GM19395 (cell line): ENCODE measurements around the gene PBX4.
"Not testable (repeated sequence)": the region's sequence is repeated elsewhere in the genome, so short reads cannot be mapped to it uniquely, and the experiment has no call there.

Source experiments
- ATAC-seq: cut with Tn5 transposase; IDR thresholded peaks from one replicate; pipeline ENCODE4 v1.9.1; 2021; ENCODE audit warnings: mild to moderate bottlenecking, moderate library complexity; ENCODE audit not compliant: unreplicated experiment

Gene PBX4, protein sequence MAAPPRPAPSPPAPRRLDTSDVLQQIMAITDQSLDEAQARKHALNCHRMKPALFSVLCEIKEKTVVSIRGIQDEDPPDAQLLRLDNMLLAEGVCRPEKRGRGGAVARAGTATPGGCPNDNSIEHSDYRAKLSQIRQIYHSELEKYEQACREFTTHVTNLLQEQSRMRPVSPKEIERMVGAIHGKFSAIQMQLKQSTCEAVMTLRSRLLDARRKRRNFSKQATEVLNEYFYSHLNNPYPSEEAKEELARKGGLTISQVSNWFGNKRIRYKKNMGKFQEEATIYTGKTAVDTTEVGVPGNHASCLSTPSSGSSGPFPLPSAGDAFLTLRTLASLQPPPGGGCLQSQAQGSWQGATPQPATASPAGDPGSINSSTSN

DNA sequence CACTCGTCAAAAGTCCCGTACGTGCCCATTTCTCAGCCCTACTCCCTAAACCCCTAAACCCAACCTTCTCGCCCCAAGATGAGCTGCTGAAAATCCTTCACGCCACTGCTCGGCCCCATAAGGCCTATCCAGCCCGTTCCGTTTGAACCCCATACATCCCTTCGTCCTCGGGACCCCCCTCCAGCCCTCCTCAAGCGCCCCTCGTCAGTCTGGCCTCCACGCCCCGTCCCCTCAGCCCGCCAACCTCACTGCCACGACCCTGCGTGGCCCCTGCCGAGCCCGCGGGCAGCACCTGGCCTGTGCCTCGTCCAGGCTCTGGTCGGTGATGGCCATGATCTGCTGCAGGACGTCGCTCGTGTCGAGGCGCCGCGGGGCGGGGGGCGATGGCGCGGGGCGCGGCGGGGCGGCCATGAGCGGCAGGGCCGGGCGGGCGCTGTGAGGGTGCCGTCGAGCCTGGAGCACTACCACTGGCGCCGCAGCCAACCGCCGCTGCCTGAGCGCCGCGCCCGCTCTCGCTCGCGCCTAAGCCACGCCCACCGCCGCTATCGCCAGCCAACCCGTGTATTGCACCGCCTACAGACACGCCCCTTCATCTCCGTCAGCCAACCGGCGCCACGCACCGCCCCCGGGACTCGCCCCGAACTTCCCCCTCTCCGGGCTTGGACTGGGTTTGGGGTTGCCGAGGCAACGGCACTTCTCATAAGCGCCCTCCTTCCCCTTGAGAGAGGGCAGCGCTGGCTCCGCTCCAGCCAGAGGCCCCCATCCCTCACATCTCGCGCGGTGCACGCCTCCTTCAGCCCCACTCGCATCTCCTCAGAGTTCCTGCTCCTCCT lies at the start of gene PBX4:
Gene PBX4, minus strand, starts transcription at position 469 of the 833 bp plus-strand sequence. Its CDS starts 58 bp downstream, at position 411.
- peak; percentile 91 for ATAC-seq

DNA sequence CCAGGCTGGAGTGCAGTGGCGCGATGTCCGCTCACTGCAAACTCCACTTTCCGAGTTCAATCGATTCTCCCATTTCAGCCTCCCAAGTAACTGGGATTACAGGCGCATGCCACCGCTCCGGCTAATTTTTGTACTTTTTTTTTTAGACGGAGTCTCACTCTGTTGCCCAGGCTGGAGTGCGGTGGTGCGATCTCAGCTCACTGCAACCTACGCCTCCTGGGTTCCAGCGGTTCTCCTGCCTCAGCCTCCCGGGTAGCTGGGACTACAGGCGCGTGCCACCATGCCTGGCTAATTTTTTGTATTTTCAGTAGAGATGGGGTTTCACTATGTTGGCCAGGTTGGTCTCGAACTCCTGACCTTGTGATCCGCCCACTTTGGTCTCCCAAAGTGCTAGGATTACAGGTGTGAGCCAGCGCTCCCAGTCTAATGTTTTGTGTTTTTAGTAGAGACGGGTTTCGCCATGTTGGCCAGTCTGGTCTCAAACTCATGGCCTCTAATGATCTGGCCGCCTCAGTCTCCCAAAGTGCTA lies 47.0 kb upstream of the PBX4 start:
- not testable (repeated sequence) for ATAC-seq

DNA sequence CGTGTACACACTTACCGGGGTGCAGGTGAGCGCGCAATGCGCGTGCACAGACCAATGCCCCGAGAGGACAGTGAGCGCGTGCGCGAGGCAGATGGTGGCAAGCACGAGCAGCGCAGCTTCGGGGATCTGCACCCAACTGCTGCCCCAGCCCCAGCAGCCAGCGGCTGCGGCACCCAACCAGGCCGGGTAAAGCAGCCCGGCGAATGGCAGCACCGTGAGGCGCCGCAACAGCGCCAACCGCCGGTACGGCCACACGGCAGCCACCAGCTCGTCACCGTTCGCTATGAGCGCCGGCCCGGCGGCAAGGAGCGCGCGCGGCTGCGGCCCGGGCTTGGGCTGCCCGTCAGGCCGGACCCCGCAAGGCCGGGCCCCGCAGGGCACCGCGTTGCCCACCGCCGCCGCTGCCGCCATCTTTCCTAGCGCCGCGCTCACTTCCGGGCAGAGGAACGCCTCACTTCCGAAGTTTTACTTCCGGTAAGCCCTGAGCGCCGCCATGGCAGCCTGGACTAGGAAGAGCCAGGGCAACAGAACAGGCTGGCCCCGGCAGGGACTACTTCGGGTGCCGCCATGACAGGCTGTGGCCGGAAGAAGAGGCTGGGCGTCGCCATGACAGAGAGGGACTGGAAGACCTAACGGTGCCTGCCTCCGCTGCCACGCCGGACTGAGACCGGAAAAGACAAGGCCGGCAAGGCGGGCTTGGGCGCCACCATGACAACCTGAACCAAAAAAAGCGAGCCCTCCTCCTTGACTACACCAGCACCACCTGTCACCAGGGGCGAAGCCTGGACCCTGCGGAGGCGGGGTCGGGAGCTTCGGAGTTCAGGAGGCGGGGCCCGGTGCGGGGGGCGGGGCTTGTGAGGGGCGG lies 45.0 kb upstream of the PBX4 start, which contains the start of gene ATP13A1:
Gene ATP13A1, minus strand, starts transcription at position 421 of the 865 bp plus-strand sequence. Its CDS starts 10 bp downstream, at position 411.
- ATAC-seq = peak; percentile 70

DNA sequence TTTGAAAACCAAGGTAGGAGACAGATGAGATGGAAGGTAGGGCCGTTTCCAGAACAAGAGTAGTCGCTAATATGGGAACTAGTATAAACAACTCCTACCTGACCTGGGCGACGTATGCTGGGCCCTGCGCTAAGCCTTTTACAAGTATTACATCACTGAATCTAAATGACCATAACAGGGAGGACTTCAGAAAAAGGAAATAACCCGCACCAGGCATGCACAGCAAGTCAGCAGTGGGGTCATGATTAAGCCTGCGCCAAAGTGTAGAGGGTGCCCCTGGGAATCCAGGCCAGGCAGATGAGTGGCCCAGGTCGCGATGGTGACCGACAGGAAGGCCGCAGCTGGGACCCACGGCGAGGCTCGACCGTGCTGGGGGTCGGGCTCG lies 44.4 kb upstream of the PBX4 start:
- ATAC-seq = peak; percentile 1

DNA sequence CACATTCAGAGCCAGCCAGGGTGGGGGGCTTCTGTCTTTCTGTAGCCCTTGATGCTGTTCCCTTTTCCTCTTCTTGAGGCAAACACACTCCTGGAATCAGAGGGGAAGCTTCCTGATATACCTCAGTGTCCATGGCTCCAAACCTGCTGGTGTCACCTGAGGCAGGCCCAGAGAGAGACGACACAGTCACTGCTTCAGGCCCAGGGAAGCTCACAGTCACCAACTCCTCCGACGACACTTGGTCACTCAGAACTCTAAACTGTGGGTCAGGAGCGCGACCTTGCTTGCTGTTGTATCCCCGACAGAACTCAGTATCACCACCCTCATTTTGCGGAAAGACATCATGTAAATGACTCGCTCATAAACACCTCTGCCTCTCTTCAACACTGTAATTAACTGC lies 43.9 kb upstream of the PBX4 start:
- no peak for ATAC-seq

DNA sequence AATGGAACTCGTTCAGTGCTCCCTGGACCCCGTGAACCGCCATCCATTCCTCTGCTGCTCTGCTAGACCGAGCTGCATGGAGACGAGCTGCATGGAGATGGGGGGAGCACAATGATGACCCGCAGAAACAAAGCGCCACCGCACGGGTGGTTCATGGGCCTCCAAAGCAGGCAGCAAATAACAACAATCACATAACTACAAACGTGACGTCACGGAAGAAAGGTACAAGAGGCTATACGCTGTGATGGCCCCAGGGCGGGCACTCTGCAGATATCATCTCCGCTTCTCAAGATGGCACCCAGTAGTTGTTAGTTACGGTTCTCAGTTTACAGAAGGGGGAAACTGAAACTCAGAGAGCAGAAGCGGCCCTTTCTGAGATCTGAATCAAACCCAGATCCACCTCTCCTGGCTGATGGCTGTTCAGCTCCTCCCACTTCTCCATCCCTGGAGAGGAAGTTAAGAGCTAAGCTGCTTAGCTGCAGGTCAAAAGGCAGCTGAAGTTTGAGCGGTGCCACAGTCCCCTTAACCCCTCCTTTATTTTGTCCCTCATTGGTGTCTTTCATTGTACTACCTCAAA lies 43.3 kb upstream of the PBX4 start:
- ATAC-seq = peak; percentile 51

DNA sequence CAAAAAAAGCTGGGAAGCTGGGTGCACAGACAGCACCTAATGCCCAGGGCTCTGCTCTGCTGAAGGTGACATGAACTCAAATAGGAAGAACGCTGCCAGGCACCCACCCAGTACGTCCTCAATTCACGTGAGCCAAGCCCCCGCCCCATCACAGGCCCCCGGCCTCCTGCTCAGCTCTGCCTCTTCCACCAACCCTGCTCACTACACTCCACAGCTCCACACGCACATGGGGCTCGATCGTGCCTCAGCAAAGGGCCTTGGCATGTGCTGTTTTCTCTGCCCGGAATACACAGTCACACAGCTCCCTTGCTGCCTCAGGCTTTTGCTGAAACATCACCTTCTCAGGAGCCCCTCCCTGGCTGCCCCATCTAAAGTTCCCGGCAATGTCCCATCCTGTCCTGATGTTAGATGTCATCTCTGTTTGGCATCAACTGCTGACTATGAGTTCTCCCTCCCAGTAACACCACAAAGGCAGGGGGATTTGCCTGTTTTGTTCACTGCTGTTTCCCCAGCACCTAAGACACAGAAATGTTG lies 42.7 kb upstream of the PBX4 start:
- no peak for ATAC-seq

DNA sequence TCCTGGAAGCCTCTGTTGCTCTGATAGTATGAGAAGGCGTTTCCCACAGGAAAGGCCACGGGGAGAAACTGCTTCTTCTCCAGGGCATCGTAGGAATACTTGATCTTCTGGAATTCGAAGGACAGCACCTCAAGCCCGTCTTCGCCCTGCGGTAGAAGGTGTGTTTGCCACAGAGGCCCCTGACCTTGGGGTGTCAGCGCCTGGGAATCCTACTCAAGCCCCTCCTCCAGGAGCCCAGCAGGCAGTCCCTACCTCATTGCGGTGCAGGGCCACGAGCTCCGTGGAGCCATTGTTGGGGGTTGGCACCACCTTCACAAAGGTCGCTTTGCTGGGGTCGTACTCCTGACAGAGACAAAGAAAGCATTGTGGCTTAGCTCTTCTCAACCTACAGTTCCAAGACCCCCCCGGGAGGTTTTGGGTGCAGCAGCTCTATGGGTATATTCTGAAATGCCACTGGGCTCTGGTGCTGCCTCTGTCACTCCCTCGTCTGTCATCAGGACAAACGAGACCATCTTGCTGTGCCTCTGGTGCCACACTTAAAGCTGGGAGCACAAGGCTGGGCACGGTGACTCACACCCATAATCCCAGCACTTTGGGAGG lies 41.3 kb upstream of the PBX4 start:
- no peak for ATAC-seq

DNA sequence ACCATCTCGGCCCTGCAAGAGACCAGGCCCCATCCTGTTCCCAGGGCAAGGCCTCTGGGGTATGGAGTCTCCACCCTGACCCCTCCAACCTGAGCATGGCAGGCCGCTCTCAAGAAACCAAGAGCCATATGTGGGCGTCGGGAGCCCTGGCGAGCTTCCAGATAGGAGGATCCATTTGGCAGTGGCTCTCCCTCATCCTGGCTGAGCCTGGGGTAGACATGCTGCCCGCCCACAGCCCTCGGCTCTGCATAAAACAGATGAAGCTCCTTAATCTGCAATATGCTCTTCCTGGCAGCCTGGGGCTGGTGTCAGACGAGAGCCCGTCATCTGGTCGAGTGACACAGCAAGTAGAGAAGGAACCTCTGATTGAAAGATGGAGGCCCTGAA lies 38.9 kb upstream of the PBX4 start:
- no peak for ATAC-seq

DNA sequence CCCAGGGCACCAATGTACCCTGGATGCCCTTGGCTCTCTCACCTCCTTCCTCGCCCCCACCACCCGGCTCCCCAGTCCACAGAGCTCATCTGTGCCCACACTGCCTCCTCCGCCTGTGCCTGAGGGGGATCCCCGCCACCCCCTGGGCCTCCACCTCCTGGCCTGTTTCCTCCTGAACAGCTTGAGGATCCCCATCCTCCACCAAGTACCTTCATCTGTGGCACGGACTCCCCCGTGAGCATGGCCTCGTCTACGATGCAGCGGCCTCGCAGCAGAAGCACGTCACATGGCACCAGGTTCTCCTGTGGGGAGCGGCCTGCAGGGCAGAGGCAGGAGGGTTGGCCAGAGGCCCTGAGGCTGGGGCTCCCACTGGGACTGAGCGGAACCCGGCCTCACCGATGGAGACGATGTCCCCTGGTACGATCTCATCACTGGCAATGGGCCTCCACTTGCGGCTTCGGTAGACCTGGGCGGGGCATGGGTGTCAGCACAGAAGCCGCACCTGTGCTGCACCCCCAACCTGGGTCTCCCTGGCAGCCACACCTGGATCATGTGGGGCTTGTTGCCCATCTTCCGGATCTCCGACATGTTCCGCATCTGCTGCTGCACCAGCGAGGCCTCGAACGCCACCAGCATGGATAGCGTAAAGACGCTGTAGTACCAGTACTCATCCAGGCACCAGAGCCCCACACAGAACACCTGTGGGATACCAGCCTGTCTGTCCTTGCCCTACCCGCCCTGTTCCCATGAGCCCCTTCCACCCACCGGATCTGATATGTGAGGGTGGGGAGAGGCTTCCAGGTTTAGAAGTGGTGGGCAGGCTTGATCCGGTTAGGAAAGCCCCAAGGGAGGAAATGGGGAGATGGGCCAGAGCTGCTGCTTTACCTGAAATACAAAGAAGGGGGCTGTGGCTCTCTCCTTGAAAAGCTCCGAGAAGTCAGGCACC lies 38.2 kb upstream of the PBX4 start:
- ATAC-seq = no peak

DNA sequence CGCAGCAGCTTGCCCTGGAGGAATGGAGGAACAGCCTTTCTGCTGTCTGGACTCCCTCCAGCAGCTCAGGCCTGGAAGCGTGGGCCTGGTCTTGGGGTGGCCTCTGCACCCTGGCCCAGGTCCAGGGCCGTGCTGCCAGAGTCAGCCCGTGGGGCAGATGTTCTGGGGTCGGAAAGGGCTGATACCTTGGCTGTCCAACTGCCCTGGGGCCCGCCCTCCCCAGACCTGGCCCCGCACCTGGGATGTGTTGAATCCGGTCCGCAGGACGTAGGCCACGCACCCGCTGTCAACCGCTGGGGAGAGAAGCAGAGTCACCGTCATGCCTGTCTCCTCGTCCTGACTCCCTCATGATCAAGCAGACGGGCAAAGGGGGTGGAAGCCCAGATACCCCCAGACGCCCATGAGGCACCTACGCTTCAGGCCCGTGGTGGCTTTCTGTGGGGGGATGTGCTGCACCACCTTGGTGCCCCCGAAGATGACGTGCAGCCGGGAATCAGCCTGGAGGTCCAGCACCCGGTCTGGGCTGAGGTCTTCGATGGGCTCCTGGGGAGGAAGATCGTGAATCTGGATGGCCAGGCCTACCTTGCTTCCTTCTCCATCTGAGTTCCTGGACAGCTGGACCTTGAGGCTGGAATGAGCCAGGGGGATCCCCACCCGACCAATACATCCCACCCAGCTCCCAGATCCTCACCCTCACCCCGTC lies 37.3 kb upstream of the PBX4 start:
- ATAC-seq = no peak

DNA sequence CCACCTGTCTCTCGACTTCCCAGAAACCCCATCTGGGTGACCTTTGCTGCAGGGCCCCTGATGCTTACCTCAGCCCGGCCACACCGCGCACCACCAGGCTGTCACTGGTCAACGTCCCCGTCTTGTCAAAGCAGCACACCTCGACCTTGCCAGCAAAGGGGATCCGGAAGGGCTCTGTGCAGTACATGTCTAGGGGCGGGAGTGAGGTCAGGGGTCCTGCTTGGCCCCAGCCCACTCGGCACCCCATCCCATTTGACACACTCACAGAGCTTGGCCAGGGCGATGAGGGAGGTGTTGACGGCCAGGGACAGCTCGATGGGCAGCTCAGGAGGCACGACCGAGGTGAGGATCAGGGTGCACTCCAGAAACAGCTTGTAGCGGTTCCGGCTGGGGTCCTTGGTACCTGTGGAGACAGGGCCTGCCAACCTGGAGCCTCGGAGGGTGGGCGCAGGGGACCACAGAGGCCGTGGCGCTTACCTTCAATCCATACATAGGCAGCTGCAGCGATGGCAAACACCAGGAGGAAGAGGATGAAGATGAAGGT lies 36.6 kb upstream of the PBX4 start:
- ATAC-seq = no peak

DNA sequence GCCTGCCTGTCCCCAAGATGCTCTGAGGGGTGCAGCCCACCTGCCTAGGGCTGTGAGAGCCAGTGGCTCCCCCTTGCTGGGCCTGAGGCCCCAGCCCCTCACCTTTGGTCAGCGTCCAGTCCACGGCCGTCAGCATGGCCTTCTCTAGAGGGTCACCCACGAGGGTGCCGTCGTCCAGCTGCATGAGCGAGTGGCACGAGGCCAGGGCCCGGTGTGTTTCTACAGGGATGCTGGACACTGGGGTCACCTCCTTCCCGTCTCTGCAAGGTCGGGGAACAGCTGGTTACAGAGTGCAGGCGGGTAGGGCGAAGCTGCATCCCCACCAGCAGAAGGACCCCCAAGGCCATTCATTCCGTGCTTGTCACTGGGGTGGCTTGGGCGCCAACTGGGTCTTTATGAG lies 36.0 kb upstream of the PBX4 start:
- ATAC-seq = no peak

DNA sequence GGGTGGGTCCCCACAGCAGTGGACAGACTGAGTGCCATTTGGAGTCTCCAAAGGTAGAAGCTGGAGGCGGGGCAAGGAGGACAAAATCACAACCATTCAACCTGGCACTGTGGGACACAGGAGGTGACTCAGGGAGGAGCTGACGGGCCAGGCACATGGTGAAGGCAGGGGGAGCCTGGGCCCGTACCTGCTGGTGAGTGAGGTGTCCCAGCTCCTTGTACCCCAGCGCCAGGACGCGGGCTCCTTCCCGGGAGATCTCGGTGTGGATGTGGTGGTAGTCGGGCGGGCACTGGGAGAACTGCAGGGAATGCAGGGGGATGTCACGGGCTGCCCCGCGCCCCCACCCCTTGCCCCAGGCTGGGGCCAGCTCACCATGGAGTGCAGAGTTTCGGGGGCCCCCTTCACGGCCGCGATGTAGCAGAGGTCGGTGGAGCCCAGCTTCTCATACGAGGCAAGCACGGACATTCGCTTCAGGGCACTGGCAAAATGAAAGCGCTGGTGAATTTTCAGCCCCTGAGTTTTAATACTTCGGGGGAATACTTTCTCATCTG lies 35.2 kb upstream of the PBX4 start:
- no peak for ATAC-seq

DNA sequence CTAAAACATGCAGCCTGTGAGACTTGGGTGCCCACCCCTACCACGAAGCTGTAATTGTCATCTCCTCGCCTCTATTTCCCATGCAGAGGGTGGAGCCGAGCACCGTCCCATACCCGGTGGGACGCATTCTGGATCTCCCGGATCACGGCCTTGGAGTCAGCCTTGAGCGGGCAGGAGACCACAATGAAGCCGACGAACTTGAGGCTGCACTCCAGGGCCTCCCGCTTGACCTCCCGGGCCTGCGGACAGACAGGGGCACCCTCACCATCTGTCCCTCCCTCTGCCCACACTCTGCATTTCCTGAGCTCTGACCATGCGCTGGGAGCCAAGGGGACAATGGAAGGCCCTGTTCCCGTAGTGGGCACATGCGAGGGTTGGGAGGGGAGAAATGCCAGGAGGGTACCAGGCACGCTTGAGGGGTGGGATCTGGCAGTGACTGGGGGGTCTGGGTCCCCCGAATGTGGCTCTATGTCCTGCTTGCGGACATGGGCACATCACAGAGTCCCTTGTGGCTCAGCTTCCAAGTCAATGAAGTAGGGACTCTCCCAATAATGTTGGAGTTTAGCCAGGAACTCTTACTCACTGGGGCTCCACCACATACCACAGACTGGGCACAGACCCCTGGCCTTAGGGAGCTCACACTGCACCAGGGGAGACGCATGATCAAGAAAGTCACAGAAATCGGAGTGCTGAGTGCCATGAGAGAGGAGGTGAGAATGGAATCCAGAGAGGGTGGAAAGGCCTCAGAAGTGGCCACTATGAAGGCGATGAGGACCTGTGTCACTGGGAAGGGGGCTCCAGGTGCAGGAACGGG lies 34.2 kb upstream of the PBX4 start:
- ATAC-seq = no peak

DNA sequence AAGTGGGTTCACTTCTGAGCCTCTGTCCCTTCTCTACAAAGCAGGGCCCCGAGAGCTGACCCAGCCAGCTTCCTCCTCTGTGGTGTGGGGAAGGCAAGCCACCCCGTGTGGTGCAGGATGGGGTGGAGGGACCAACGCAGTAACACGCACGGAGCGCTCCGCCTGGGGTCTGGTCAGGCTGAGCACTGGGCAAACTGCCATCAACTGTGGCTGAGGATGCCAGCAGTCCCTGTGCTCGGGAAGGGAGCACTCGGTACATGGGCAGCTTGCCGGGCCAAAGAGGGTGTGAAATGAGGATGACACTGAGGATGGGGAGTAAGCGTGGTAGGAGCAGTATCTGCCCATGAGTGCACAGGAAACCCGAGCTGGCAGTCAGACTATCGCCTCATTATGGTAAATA lies 32.6 kb upstream of the PBX4 start:
- ATAC-seq = no peak

DNA sequence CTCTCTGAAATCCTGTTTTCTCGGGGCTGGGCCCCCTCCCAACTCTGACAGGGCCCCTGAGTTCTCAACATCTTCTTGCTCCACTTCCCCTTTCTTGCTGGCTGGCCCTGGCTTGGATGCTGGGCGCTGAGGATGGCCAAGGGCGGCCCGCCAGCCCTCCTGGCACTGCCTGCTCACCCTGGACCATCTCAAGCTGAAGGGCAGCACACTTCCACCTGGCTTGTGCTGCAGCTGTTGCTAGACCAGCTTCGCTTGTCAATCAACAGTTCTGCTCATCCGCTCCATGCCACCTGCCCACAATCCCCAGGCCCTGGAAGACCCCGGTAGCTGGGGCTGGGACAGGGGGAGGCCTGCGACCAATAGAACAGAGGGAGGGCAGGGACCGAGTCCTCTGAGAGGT lies 31.8 kb upstream of the PBX4 start:
- no peak for ATAC-seq
